IMR-90 (cell line): Measurements from ENCODE around the gene AGAP1. TPM values are rescaled to one million over a fixed set of nuclear protein-coding genes. Genes with fewer than 3 reads are reported as not detected.

Experiments used
- ATAC-seq: fragments of 200-7000 bp; cut with Tn5 transposase; 2 replicates; pipeline ENCODE4 v1.9.1; 2020; ENCODE audit warnings: low read depth, mild to moderate bottlenecking, moderate library complexity
- BruUV-seq: library from RNA; stranded (reverse); fragments of 400-500 nt; replicated peaks from 2 replicates; lab custom pipeline; 2021; lab: Mats Ljungman, UMichigan
- CTCF ChIA-PET: fragments of 300-600 bp; formaldehyde crosslinking; extraction: SDS; loops from one replicate; lab custom pipeline; 2021; ENCODE audit warnings: antibody characterized with exemption; lab: Yijun Ruan, JAX
- POLR2A ChIA-PET: fragments of 300-600 bp; sonication (Branson Sonifier 250); formaldehyde crosslinking; loops from one replicate; lab custom pipeline; 2022; ENCODE audit warnings: antibody characterized with exemption; ENCODE audit not compliant: unreplicated experiment; lab: Charles Lee
- DNase-seq: peaks from one replicate; pipeline ENCODE4 v3.0.0; 2013
- H2AFZ ChIP-seq: replicated peaks from 2 replicates; pipeline ENCODE3; 2013; ENCODE audit warnings: low read length, mild to moderate bottlenecking; ENCODE audit not compliant: poor library complexity
- H2AK5ac ChIP-seq: 2 replicates; pipeline ENCODE4 v1.6.1; 2013; ENCODE audit warnings: low read depth, low read length, inconsistent platforms
- H2AK9ac ChIP-seq: replicated peaks from 2 replicates; pipeline ENCODE3; 2013; ENCODE audit warnings: mild to moderate bottlenecking, low read depth, low read length, moderate library complexity; ENCODE audit not compliant: poor library complexity
- H2BK120ac ChIP-seq: 2 replicates; pipeline ENCODE4 v1.6.1; 2013; ENCODE audit warnings: low read depth, low read length, inconsistent platforms
- H2BK15ac ChIP-seq: 3 replicates; pipeline ENCODE4 v1.6.1; 2013; ENCODE audit warnings: low read depth, low read length, inconsistent platforms
- H2BK20ac ChIP-seq: 2 replicates; pipeline ENCODE4 v1.6.1; 2013; ENCODE audit warnings: low read depth, mild to moderate bottlenecking, inconsistent platforms, low read length, moderate library complexity
- H2BK5ac ChIP-seq: 2 replicates; pipeline ENCODE4 v1.6.1; 2013; ENCODE audit warnings: mild to moderate bottlenecking, low read depth, low read length, inconsistent platforms; ENCODE audit not compliant: poor library complexity, severe bottlenecking
- H3K14ac ChIP-seq: replicated peaks from 2 replicates; pipeline ENCODE4 v1.6.1; 2013; ENCODE audit warnings: low read depth, low read length, inconsistent platforms
- H3K18ac ChIP-seq: 2 replicates; pipeline ENCODE4 v1.6.1; 2013; ENCODE audit warnings: low read depth, low read length, control low read depth
- H3K23ac ChIP-seq: 2 replicates; pipeline ENCODE4 v1.6.1; 2013; ENCODE audit warnings: low read depth, low read length, inconsistent platforms
- H3K27ac ChIP-seq: 2 replicates; pipeline ENCODE4 v1.5.1; 2013; ENCODE audit warnings: mild to moderate bottlenecking, control low read depth, low read length; ENCODE audit not compliant: insufficient read depth
- H3K27me3 ChIP-seq: 2 replicates; pipeline ENCODE4 v1.6.1; 2013; ENCODE audit warnings: low read length; ENCODE audit not compliant: control insufficient read depth, insufficient read depth
- H3K36me3 ChIP-seq: 2 replicates; pipeline ENCODE4 v1.6.1; 2013; ENCODE audit warnings: low read length, mixed read lengths; ENCODE audit not compliant: control insufficient read depth, insufficient read depth
- H3K4ac ChIP-seq: 2 replicates; pipeline ENCODE4 v1.6.1; 2013; ENCODE audit warnings: low read depth, low read length, inconsistent platforms
- H3K4me1 ChIP-seq: 2 replicates; pipeline ENCODE4 v1.6.1; 2013; ENCODE audit warnings: low read length, mixed read lengths; ENCODE audit not compliant: control insufficient read depth, insufficient read depth
- H3K4me2 ChIP-seq: 2 replicates; pipeline ENCODE4 v1.6.1; 2013; ENCODE audit warnings: low read depth, mild to moderate bottlenecking, control low read depth, low read length, moderate library complexity
- H3K4me3 ChIP-seq: 2 replicates; pipeline ENCODE4 v1.5.1; 2013; ENCODE audit warnings: low read depth, mild to moderate bottlenecking, control low read depth, low read length, moderate library complexity; ENCODE audit not compliant: insufficient read depth
- H3K56ac ChIP-seq: 2 replicates; pipeline ENCODE4 v1.6.1; 2013; ENCODE audit warnings: low read length, inconsistent platforms; ENCODE audit not compliant: insufficient read depth; ENCODE audit errors: extremely low read depth
- H3K79me1 ChIP-seq, 2 experiments: 2 replicates each; pipeline ENCODE4 v1.6.1; 2013; ENCODE audit warnings: low read length in 2 of 2, inconsistent platforms in 1 of 2, low read depth in 1 of 2
- H3K9ac ChIP-seq: 2 replicates; pipeline ENCODE4 v1.6.1; 2013; ENCODE audit warnings: low read depth, low read length, control low read depth
- H3K9me1 ChIP-seq: 2 replicates; pipeline ENCODE4 v1.6.1; 2013; ENCODE audit warnings: low read length, inconsistent platforms; ENCODE audit not compliant: insufficient read depth
- H3K9me3 ChIP-seq: 2 replicates; pipeline ENCODE4 v1.6.1; 2013; ENCODE audit warnings: low read length; ENCODE audit not compliant: control insufficient read depth, insufficient read depth
- H4K20me1 ChIP-seq: 2 replicates; pipeline ENCODE4 v1.6.1; 2013; ENCODE audit warnings: low read length, inconsistent platforms; ENCODE audit not compliant: insufficient read depth
- H4K5ac ChIP-seq: 2 replicates; pipeline ENCODE4 v1.6.1; 2013; ENCODE audit warnings: mild to moderate bottlenecking, low read depth, low read length, control low read depth
- H4K8ac ChIP-seq, 2 experiments: 2 replicates each; pipeline ENCODE4 v1.6.1; 2013; ENCODE audit warnings: low read depth in 2 of 2, low read length in 2 of 2, control low read depth in 1 of 2, inconsistent platforms in 1 of 2
- H4K91ac ChIP-seq: 2 replicates; pipeline ENCODE4 v1.6.1; 2013; ENCODE audit warnings: low read depth, low read length, inconsistent platforms; ENCODE audit not compliant: insufficient read depth
- BHLHE40 ChIP-seq: fragments of 150-350 bp; IDR thresholded peaks from 2 replicates; pipeline ENCODE4 v1.6.1; 2016; ENCODE audit warnings: mild to moderate bottlenecking, low read depth, low read length
- CEBPB ChIP-seq: IDR thresholded peaks from 2 replicates; pipeline ENCODE4 v1.6.1; 2012; ENCODE audit warnings: low read depth, low read length, improper control_type of control experiment
- CHD1 ChIP-seq: IDR thresholded peaks from 2 replicates; pipeline ENCODE4 v1.6.1; 2012; ENCODE audit warnings: low read depth, low read length, improper control_type of control experiment
- FOS ChIP-seq: fragments of 150-350 bp; IDR thresholded peaks from 2 replicates; pipeline ENCODE4 v1.6.1; 2016; ENCODE audit warnings: low read depth, low read length
- MAFK ChIP-seq: IDR thresholded peaks from 2 replicates; pipeline ENCODE4 v1.6.1; 2012; ENCODE audit warnings: low read depth, low read length, improper control_type of control experiment
- MAZ ChIP-seq: IDR thresholded peaks from 2 replicates; pipeline ENCODE4 v1.6.1; 2012; ENCODE audit warnings: low read depth, mild to moderate bottlenecking, low read length, improper control_type of control experiment, moderate library complexity, borderline replicate concordance
- MXI1 ChIP-seq: IDR thresholded peaks from 2 replicates; pipeline ENCODE4 v1.6.1; 2012; ENCODE audit warnings: low read depth, mild to moderate bottlenecking, low read length, moderate library complexity, borderline replicate concordance
- NFE2L2 ChIP-seq: fragments of 150-350 bp; IDR thresholded peaks from 2 replicates; pipeline ENCODE4 v1.6.1; 2016; ENCODE audit warnings: low read depth, mild to moderate bottlenecking, low read length
- POLR2A ChIP-seq: IDR thresholded peaks from 2 replicates; pipeline ENCODE4 v1.6.1; 2012; ENCODE audit warnings: mild to moderate bottlenecking, low read depth, low read length
- RAD21 ChIP-seq: IDR thresholded peaks from 2 replicates; pipeline ENCODE4 v1.6.1; 2012; ENCODE audit warnings: low read length, improper control_type of control experiment
- RCOR1 ChIP-seq: IDR thresholded peaks from 2 replicates; pipeline ENCODE4 v1.6.1; 2012; ENCODE audit warnings: mild to moderate bottlenecking, low read length, improper control_type of control experiment; ENCODE audit not compliant: insufficient replicate concordance
- RFX5 ChIP-seq: IDR thresholded peaks from 2 replicates; pipeline ENCODE4 v1.8.0; 2012; ENCODE audit warnings: low read depth, mild to moderate bottlenecking, low read length, moderate library complexity
- SMC3 ChIP-seq: fragments of 150-350 bp; IDR thresholded peaks from 2 replicates; pipeline ENCODE4 v1.6.1; 2016; ENCODE audit warnings: low read depth, mild to moderate bottlenecking, antibody characterized with exemption, low read length, moderate library complexity
- WGBS, 2 experiments: methylation state at CpG; one replicate each; pipeline versions ENCODE4 v1.1.5 to v1.1.7; 2013; ENCODE audit warnings: missing lambda C conversion rate in 2 of 2; ENCODE audit not compliant: insufficient read length in 1 of 2; ENCODE audit errors: extremely low coverage in 2 of 2; 5-methylcytosine and 5-hydroxymethylcytosine counted together
- dilution Hi-C: fragments of 300-500 bp; cut with HindIII; formaldehyde crosslinking; loops from one replicate; pipeline ENCODE4 v1.14.3; 2018; ENCODE audit warnings: low sequenced_read_pairs; ENCODE audit not compliant: unreplicated experiment
- in situ Hi-C: fragments of 300-500 bp; cut with MboI; formaldehyde crosslinking; loops from 3 replicates; pipeline ENCODE4 v1.14.3; 2019; ENCODE audit warnings: low sequenced_read_pairs, inconsistent platforms, mixed read lengths
- intact Hi-C: fragments of 100-400 bp; cut with micrococcal nuclease; formaldehyde crosslinking; loops from 2 replicates; pipeline ENCODE4 v1.10.0; 2022
- polyA plus RNA-seq, 3 experiments: library from polyadenylated mRNA; depleted of rRNA; stranded (reverse); fragments of >200 nt; gene quantifications; 2 replicates each; pipeline ENCODE4 v1.2.3, GENCODE V29; 2012; ENCODE audit warnings: low replicate concordance in 1 of 3
- total RNA-seq: library from RNA; depleted of rRNA; stranded (reverse); fragments of >200 nt; gene quantifications from 2 replicates; pipeline ENCODE4 v1.2.3, GENCODE V29; 2012
- TF ChIP-seq, protein P1 (sequence below): fragments of 150-350 bp; IDR thresholded peaks from 2 replicates; pipeline ENCODE4 v1.6.1; 2016; ENCODE audit warnings: low read depth, mild to moderate bottlenecking, low read length, moderate library complexity, borderline replicate concordance
- TF ChIP-seq, protein P2 (sequence below): fragments of 150-350 bp; IDR thresholded peaks from 2 replicates; pipeline ENCODE4 v1.6.1; 2017; ENCODE audit warnings: mild to moderate bottlenecking, antibody characterized with exemption, low read length, low read depth
- TF ChIP-seq, protein P3 (sequence below): conservative IDR thresholded peaks from 2 replicates; pipeline ENCODE4 v1.5.1; 2012; ENCODE audit warnings: mild to moderate bottlenecking, low read depth, low read length, improper control_type of control experiment

AGAP1 gene
- total and polyA plus RNA-seq, 2 of the 4 experiments (the other 2 are of a cell fraction): 15.1 to 16.4 TPM

DNA sequence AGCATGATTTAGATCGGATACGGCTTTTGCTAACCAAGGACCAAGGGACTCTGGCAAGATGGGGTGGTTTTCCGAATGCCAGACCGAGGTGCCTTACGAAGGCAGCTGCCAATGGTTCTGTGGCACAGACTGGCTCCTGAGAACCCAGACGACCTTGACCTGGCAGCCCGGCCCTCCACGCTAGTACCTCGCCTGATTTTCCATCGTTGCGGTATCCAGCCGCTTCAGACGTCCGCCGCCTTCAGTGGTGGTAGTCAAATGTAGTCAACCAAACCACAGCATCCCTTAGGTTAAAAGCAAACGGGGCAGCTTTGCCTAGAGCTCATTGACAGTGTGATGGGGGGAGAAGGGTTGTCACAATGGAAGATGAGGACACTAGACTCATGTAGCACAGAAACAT, 631.7 kb downstream of the AGAP1 start:
- ATAC-seq: no peak

More for the DNA sequence above, 631.7 kb downstream of the AGAP1 start:
- H3K56ac ChIP-seq: no peak overlapping the region
- no peak overlapping the region for H2AK9ac ChIP-seq
- 88% methylated on average over 5 of the region's 16 CpGs; no CpG with 5 or more reads in 1 of the 2 experiments for WGBS, 2 experiments
- H2AK5ac ChIP-seq: no peak overlapping the region
- intact Hi-C loops: no loop called here
- H2AFZ ChIP-seq: no peak overlapping the region
- no peak overlapping the region for H2BK5ac ChIP-seq
- H2BK20ac ChIP-seq: no peak overlapping the region
- no peak overlapping the region for H3K9ac ChIP-seq
- H4K5ac ChIP-seq: no peak overlapping the region
- H3K36me3 ChIP-seq: peaks cover 5% of the 10 kb centered on the region; the same call in 1 of the 2 replicates
- TF ChIP-seq RAD21: no peak
- TF ChIP-seq RFX5: no peak
- no peak for TF ChIP-seq NFE2L2
- TF ChIP-seq RCOR1: no peak
- no peak for TF ChIP-seq CEBPB
- TF ChIP-seq, protein P1, sequence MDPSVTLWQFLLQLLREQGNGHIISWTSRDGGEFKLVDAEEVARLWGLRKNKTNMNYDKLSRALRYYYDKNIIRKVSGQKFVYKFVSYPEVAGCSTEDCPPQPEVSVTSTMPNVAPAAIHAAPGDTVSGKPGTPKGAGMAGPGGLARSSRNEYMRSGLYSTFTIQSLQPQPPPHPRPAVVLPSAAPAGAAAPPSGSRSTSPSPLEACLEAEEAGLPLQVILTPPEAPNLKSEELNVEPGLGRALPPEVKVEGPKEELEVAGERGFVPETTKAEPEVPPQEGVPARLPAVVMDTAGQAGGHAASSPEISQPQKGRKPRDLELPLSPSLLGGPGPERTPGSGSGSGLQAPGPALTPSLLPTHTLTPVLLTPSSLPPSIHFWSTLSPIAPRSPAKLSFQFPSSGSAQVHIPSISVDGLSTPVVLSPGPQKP: no peak
- TF ChIP-seq, protein P2, sequence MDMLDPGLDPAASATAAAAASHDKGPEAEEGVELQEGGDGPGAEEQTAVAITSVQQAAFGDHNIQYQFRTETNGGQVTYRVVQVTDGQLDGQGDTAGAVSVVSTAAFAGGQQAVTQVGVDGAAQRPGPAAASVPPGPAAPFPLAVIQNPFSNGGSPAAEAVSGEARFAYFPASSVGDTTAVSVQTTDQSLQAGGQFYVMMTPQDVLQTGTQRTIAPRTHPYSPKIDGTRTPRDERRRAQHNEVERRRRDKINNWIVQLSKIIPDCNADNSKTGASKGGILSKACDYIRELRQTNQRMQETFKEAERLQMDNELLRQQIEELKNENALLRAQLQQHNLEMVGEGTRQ: no peak
- no peak for TF ChIP-seq FOS
- TF ChIP-seq BHLHE40: no peak
- no peak for TF ChIP-seq MAZ
- TF ChIP-seq SMC3: no peak
- TF ChIP-seq, protein P3, sequence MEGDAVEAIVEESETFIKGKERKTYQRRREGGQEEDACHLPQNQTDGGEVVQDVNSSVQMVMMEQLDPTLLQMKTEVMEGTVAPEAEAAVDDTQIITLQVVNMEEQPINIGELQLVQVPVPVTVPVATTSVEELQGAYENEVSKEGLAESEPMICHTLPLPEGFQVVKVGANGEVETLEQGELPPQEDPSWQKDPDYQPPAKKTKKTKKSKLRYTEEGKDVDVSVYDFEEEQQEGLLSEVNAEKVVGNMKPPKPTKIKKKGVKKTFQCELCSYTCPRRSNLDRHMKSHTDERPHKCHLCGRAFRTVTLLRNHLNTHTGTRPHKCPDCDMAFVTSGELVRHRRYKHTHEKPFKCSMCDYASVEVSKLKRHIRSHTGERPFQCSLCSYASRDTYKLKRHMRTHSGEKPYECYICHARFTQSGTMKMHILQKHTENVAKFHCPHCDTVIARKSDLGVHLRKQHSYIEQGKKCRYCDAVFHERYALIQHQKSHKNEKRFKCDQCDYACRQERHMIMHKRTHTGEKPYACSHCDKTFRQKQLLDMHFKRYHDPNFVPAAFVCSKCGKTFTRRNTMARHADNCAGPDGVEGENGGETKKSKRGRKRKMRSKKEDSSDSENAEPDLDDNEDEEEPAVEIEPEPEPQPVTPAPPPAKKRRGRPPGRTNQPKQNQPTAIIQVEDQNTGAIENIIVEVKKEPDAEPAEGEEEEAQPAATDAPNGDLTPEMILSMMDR: no peak
- TF ChIP-seq POLR2A: no peak
- TF ChIP-seq MAFK: no peak
- TF ChIP-seq MXI1: no peak
- TF ChIP-seq CHD1: no peak
- no peak overlapping the region for H4K8ac ChIP-seq
- H3K27me3 ChIP-seq: no peaks in the 10 kb centered on the region
- no peak overlapping the region for H3K4me3 ChIP-seq
- dilution Hi-C loops: no loop called here
- H3K4ac ChIP-seq: no peak overlapping the region
- POLR2A ChIA-PET: no interaction called here
- CTCF ChIA-PET: interaction anchor here (0.7 kb wide), 1 partner anchor 346 kb away, joined by 4 read pairs; no protein-coding TSS in a partner anchor
- no peak overlapping the region for H3K18ac ChIP-seq
- H4K91ac ChIP-seq: no peak overlapping the region
- no peaks in the 10 kb centered on the region for H3K9me1 ChIP-seq
- peaks cover 2% of the 10 kb centered on the region; the same call in 1 of the 2 replicates for H3K4me1 ChIP-seq
- DNase-seq: no peak
- no peak overlapping the region for H3K23ac ChIP-seq
- no peak overlapping the region for H3K4me2 ChIP-seq
- no peaks in the 10 kb centered on the region for H4K20me1 ChIP-seq
- H2BK120ac ChIP-seq: no peak overlapping the region
- no peak overlapping the region for H2BK15ac ChIP-seq
- H3K79me1 ChIP-seq: no peaks in the 10 kb centered on the region
- no TSS peak for BruUV-seq
- no peaks in the 10 kb centered on the region for H3K9me3 ChIP-seq
- H3K27ac ChIP-seq: no peak overlapping the region
- in situ Hi-C loops: no loop called here
- H3K14ac ChIP-seq: no peak overlapping the region
